Mesenchymal stem cell (in vitro differentiated cells and primary cell): ENCODE data around the gene UCP2.

Source experiments
- DNase-seq: peaks from one replicate; pipeline ENCODE4 v3.0.0-alpha.2; 2013
- H2AFZ ChIP-seq: one replicate; pipeline ENCODE4 v1.6.1; 2013; ENCODE audit warnings: low read depth, mild to moderate bottlenecking, control low read depth, inconsistent platforms, low read length, moderate library complexity
- H2AK5ac ChIP-seq: 2 replicates; pipeline ENCODE4 v1.6.1; 2013; ENCODE audit warnings: low read length, moderate library complexity, mild to moderate bottlenecking, inconsistent platforms; ENCODE audit not compliant: severe bottlenecking
- H2BK120ac ChIP-seq: one replicate; pipeline ENCODE4 v1.6.1; 2013; ENCODE audit warnings: low read depth, mild to moderate bottlenecking, inconsistent platforms, low read length, moderate library complexity
- H2BK12ac ChIP-seq, 2 experiments: one replicate each; pipeline ENCODE4 v1.6.1; 2013; ENCODE audit warnings: inconsistent platforms in 2 of 2, low read length in 2 of 2, mild to moderate bottlenecking in 2 of 2, moderate library complexity in 2 of 2, control low read depth in 1 of 2
- H2BK15ac ChIP-seq: one replicate; pipeline ENCODE4 v1.6.1; 2013; ENCODE audit warnings: mild to moderate bottlenecking, low read depth, inconsistent platforms; ENCODE audit not compliant: poor library complexity, severe bottlenecking
- H2BK5ac ChIP-seq: 2 replicates; pipeline ENCODE4 v1.6.1; 2013; ENCODE audit warnings: low read depth, mild to moderate bottlenecking, low read length, control low read depth, inconsistent platforms; ENCODE audit not compliant: poor library complexity, severe bottlenecking
- H3K14ac ChIP-seq, 2 experiments: one replicate each; pipeline ENCODE4 v1.6.1; 2013; ENCODE audit warnings: inconsistent platforms in 2 of 2, low read length in 2 of 2, control low read depth in 1 of 2, mild to moderate bottlenecking in 1 of 2, moderate library complexity in 1 of 2
- H3K18ac ChIP-seq, 2 experiments: one replicate each; pipeline ENCODE4 v1.6.1; 2013; ENCODE audit warnings: inconsistent platforms in 2 of 2, low read length in 2 of 2, control low read depth in 1 of 2, low read depth in 1 of 2, mild to moderate bottlenecking in 1 of 2
- H3K23ac ChIP-seq, 2 experiments: one replicate each; pipeline ENCODE4 v1.6.1; 2013; ENCODE audit warnings: inconsistent platforms in 2 of 2, low read length in 2 of 2, mild to moderate bottlenecking in 2 of 2, moderate library complexity in 2 of 2, control low read depth in 1 of 2
- H3K27ac ChIP-seq: 2 replicates; pipeline ENCODE4 v1.5.1; 2013; ENCODE audit warnings: mild to moderate bottlenecking, moderate library complexity, low read length, control low read depth, inconsistent platforms; ENCODE audit not compliant: poor library complexity, severe bottlenecking
- H3K27me3 ChIP-seq, 2 experiments: 2 replicates each; pipeline versions ENCODE4 v1.6.1 to v1.7.0; 2013; ENCODE audit warnings: low read length in 2 of 2, mild to moderate bottlenecking in 2 of 2, moderate library complexity in 2 of 2, control low read depth in 1 of 2, inconsistent platforms in 1 of 2; ENCODE audit not compliant: control insufficient read depth in 1 of 2, insufficient read depth in 1 of 2
- H3K36me3 ChIP-seq, 2 experiments: 2 replicates each; pipeline versions ENCODE4 v1.6.1 to v1.7.0; 2013; ENCODE audit warnings: low read length in 2 of 2, control low read depth in 1 of 2, inconsistent platforms in 1 of 2, low read depth in 1 of 2, mild to moderate bottlenecking in 1 of 2; ENCODE audit not compliant: insufficient read depth in 2 of 2, control insufficient read depth in 1 of 2
- H3K4ac ChIP-seq, 2 experiments: one replicate each; pipeline ENCODE4 v1.6.1; 2013; ENCODE audit warnings: inconsistent platforms in 2 of 2, low read length in 2 of 2, mild to moderate bottlenecking in 2 of 2, moderate library complexity in 2 of 2, control low read depth in 1 of 2, low read depth in 1 of 2
- H3K4me1 ChIP-seq: 2 replicates; pipeline ENCODE4 v1.6.1; 2013; ENCODE audit warnings: low read depth, low read length, control low read depth; ENCODE audit not compliant: control insufficient read depth, insufficient read depth
- H3K4me2 ChIP-seq: 2 replicates; pipeline ENCODE4 v1.6.1; 2013; ENCODE audit warnings: low read length, mild to moderate bottlenecking, inconsistent platforms; ENCODE audit not compliant: poor library complexity, severe bottlenecking
- H3K4me3 ChIP-seq, 2 experiments: 2 replicates each; pipeline versions ENCODE4 v1.5.1 to v1.7.0; 2013; ENCODE audit warnings: low read length in 2 of 2, mild to moderate bottlenecking in 2 of 2, control low read depth in 1 of 2, low read depth in 1 of 2; ENCODE audit not compliant: insufficient read depth in 1 of 2
- H3K79me1 ChIP-seq: replicated peaks from 2 replicates; pipeline ENCODE4 v1.6.1; 2013; ENCODE audit warnings: mild to moderate bottlenecking, control low read depth, low read length, inconsistent platforms; ENCODE audit not compliant: poor library complexity, severe bottlenecking
- H3K9ac ChIP-seq: 2 replicates; pipeline ENCODE4 v1.7.0; 2013; ENCODE audit warnings: mild to moderate bottlenecking, low read length, moderate library complexity
- H3K9me3 ChIP-seq: 2 replicates; pipeline ENCODE4 v1.7.0; 2013; ENCODE audit warnings: mild to moderate bottlenecking, low read length; ENCODE audit not compliant: control insufficient read depth
- H4K8ac ChIP-seq: one replicate; pipeline ENCODE4 v1.6.1; 2013; ENCODE audit warnings: inconsistent platforms, mild to moderate bottlenecking, low read length, moderate library complexity
- H4K91ac ChIP-seq: one replicate; pipeline ENCODE4 v1.6.1; 2013; ENCODE audit warnings: mild to moderate bottlenecking, low read length, inconsistent platforms
- WGBS: methylation state at CpG from one replicate; pipeline ENCODE4 v1.1.7; 2013; ENCODE audit warnings: mixed read lengths; 5-methylcytosine and 5-hydroxymethylcytosine counted together

Gene UCP2

DNA sequence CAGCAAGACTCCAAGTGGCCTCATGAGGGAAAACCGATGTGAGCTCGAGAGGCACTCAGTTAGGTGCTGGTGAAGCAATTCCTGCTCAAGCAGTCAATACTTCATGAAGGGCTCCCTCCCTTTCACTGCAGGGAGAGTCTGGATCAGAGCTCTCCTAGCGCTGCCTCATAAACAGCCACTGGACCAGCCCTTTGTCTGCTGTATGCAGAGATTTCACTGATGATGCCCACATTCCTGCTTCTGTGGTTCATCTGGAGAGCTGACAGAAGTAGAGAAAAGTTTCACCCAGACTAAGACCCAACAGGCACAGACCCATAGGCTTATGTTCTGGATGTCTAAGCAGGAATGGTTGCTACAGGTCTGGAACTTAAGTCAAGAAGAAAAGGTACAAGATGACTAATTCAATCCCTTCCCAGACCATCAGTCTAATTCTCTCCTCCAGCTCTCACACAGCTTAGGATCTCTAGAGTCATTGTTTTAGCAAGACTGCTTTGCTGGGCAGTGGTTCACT is 4.0 kb downstream of the UCP2 start:
- Histone ChIP-seq H3K9ac (no peak overlapping the region), H2AFZ (no peak overlapping the region), H3K9me3 (no peaks in the 10 kb centered on the region), H3K4ac (no peak overlapping the region), H3K4me1 (peaks cover 33% of the 10 kb centered on the region), H3K27ac (no peak overlapping the region), H3K4me2 (no peak overlapping the region), H2BK15ac (no peak overlapping the region), H2BK120ac (no peak overlapping the region), H3K18ac (no peak overlapping the region), H3K36me3 (peaks cover 0 to 47% of the 10 kb centered on the region in 2 experiments), H3K14ac (no peak overlapping the region), H3K27me3 (no peaks in the 10 kb centered on the region), H3K23ac (no peak overlapping the region), H2BK12ac (no peak overlapping the region), H2BK5ac (no peak overlapping the region), H3K79me1 (peaks cover 8% of the 10 kb centered on the region), H3K4me3 (no peak overlapping the region), H2AK5ac (no peak overlapping the region), H4K91ac (no peak overlapping the region), H4K8ac (no peak overlapping the region)
- DNase-seq = no peak
- 95% methylated on average over 3 of the region's 3 CpGs for WGBS

DNA sequence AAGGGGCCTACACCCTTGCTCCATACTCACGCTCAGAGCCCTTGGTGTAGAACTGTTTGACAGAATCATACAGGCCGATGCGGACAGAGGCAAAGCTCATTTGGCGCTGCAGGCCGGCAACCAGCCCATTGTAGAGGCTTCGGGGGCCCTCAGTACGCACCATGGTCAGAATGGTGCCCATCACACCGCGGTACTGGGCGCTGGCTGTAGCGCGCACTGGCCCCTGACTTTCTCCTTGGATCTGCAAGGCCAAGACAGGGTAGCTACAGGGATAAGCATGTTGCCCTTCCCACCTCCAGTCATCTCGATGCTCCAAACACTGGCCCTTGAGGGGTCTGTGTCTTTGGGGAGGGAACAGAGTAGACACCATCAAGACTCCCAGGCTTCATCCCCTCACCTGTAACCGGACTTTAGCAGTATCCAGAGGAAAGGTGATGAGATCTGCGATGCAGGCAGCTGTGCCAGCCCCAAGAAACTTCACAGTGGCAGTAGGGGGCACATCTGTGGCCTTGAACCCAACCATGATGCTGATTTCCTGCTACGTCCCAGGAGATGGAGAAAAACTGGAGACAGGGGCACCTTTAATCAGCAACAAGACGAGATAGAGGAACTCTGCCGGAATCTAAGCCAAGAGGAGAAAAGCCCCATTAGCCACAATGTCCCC is 4.7 kb downstream of the UCP2 start:
- H3K9me3 ChIP-seq = no peaks in the 10 kb centered on the region
- H4K8ac ChIP-seq = no peak overlapping the region
- no peaks in the 10 kb centered on the region for H3K27me3 ChIP-seq
- H2BK15ac ChIP-seq = no peak overlapping the region
- no peak overlapping the region for H3K4me3 ChIP-seq
- no peak overlapping the region for H2AK5ac ChIP-seq
- H4K91ac ChIP-seq = no peak overlapping the region
- H3K9ac ChIP-seq = no peak overlapping the region
- H3K36me3 ChIP-seq = peaks cover 0 to 54% of the 10 kb centered on the region in 2 experiments
- H2BK12ac ChIP-seq = no peak overlapping the region
- no peak overlapping the region for H3K18ac ChIP-seq
- H3K4me1 ChIP-seq = peaks cover 30% of the 10 kb centered on the region
- DNase-seq = no peak
- no peak overlapping the region for H3K27ac ChIP-seq
- 98% methylated on average over 18 of the region's 18 CpGs for WGBS
- H2BK5ac ChIP-seq = no peak overlapping the region
- H2BK120ac ChIP-seq = no peak overlapping the region
- peaks cover 8% of the 10 kb centered on the region for H3K79me1 ChIP-seq
- no peak overlapping the region for H3K14ac ChIP-seq
- no peak overlapping the region for H2AFZ ChIP-seq
- H3K4ac ChIP-seq = no peak overlapping the region
- H3K23ac ChIP-seq = no peak overlapping the region
- no peak overlapping the region for H3K4me2 ChIP-seq

DNA sequence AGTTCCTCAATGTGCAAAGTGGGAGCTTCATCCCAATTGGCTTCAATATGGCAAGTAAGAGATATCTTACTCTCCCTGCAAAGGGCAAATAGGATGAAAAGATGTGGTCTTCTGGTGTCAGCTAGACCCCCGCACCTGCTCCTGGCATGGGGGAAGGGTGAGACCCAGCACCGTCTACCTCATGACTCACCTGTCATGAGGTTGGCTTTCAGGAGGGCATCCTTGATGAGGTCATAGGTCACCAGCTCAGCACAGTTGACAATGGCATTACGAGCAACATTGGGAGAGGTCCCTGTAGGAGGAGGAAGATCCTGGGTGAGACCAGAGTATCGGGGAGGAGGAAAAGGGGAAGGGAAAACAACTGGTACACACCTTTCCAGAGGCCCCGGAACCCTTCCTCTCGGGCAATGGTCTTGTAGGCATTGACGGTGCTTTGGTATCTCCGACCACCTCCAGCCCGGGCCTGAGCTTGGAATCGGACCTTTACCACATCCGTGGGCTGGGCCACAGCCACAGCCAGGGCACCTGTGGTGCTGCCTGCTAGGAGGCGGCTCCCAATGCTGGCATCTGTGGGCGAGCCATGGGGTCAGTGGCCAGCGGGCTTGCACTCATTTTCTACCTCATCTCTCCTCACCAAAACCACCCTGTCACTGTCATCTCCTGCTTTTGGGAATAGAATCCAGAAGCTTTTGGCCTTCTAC is 6.0 kb downstream of the UCP2 start:
- no peak overlapping the region for H2AK5ac ChIP-seq
- H2BK12ac ChIP-seq = no peak overlapping the region
- no peak overlapping the region for H4K91ac ChIP-seq
- H3K4me3 ChIP-seq = no peak overlapping the region
- H2BK120ac ChIP-seq = no peak overlapping the region
- no peaks in the 10 kb centered on the region for H3K27me3 ChIP-seq
- H3K4me1 ChIP-seq = peaks cover 24% of the 10 kb centered on the region
- WGBS = 93% methylated on average over 14 of the region's 14 CpGs
- no peak overlapping the region for H3K9ac ChIP-seq
- no peaks in the 10 kb centered on the region for H3K9me3 ChIP-seq
- H3K27ac ChIP-seq = no peak overlapping the region
- no peak overlapping the region for H3K14ac ChIP-seq
- H3K4me2 ChIP-seq = no peak overlapping the region
- H3K36me3 ChIP-seq = peaks cover 0 to 58% of the 10 kb centered on the region in 2 experiments
- H3K18ac ChIP-seq = no peak overlapping the region
- no peak overlapping the region for H4K8ac ChIP-seq
- peaks cover 8% of the 10 kb centered on the region for H3K79me1 ChIP-seq
- DNase-seq = no peak
- H2BK15ac ChIP-seq = no peak overlapping the region
- no peak overlapping the region for H2AFZ ChIP-seq
- no peak overlapping the region for H2BK5ac ChIP-seq
- no peak overlapping the region for H3K4ac ChIP-seq
- H3K23ac ChIP-seq = no peak overlapping the region

DNA sequence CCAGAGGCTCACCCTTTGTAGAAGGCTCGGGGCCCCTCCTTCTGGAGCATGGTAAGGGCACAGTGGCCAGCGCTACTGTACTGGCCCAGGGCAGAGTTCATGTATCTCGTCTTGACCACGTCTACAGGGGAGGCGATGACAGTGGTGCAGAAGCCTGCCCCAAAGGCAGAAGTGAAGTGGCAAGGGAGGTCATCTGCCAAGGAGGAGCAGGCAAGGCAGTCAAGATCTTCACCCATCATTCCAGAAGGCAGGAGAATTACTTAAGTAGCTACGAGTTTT is 7.2 kb downstream of the UCP2 start:
- Histone ChIP-seq H3K4me1 (peaks cover 15% of the 10 kb centered on the region), H2BK120ac (no peak overlapping the region), H3K27ac (no peak overlapping the region), H2AK5ac (no peak overlapping the region), H3K79me1 (peaks cover 4% of the 10 kb centered on the region), H3K36me3 (peaks cover 0 to 58% of the 10 kb centered on the region in 2 experiments), H4K8ac (no peak overlapping the region), H2AFZ (no peak overlapping the region), H3K4me2 (no peak overlapping the region), H3K9me3 (no peaks in the 10 kb centered on the region), H3K23ac (no peak overlapping the region), H3K27me3 (no peaks in the 10 kb centered on the region), H2BK15ac (no peak overlapping the region), H3K18ac (no peak overlapping the region), H2BK12ac (no peak overlapping the region), H3K4me3 (no peak overlapping the region), H4K91ac (no peak overlapping the region), H3K4ac (no peak overlapping the region), H2BK5ac (no peak overlapping the region), H3K9ac (no peak overlapping the region), H3K14ac (no peak overlapping the region)
- no peak for DNase-seq
- 98% methylated on average over 6 of the region's 6 CpGs for WGBS
